Measurements from ENCODE around the gene PDCD1.

DNA sequence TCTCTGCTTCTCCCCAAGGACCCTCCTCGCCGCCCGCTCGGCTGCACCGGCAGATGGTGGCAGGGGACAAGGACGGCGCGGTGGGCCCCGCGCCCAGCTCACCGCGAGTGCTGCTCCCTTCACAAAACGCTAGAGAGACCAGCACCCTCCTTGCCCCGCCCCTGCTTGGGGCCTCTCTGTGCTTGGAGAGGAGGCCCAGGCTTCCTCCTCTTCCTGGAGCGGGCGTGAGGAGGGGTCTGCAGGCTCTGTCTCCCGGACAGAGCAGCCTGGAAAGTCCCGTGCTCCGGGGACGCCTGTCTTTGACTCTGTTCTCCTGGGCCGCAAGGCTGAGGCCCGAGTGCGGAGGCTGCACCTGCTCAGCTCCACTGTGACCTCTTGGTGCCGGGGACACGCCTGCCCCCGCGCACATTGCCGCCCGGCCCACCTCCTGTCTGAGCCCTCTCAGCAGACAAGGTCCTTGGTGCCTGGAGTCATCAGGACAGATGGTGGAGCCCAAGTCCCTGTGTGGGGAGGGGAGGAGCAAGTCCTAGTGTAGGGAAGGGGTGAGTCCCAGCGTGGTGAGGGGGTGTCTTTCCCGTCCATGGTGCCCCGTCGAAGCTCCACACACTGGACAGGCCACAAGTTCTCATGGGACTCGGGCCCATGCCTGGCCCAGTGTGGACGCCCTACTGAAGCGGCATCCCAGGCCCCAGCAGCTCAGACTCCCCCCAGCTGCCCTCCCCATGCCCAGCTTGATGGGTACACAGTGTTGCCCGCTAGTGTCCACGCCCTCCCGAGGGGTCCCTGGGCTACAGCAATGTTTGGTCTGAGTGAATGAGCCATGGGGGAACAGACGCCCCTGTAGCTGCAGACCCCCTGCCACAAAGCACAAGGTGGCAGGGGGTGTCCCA, 44.7 kb upstream of the PDCD1 start:
- TF ChIP-seq, protein P1, sequence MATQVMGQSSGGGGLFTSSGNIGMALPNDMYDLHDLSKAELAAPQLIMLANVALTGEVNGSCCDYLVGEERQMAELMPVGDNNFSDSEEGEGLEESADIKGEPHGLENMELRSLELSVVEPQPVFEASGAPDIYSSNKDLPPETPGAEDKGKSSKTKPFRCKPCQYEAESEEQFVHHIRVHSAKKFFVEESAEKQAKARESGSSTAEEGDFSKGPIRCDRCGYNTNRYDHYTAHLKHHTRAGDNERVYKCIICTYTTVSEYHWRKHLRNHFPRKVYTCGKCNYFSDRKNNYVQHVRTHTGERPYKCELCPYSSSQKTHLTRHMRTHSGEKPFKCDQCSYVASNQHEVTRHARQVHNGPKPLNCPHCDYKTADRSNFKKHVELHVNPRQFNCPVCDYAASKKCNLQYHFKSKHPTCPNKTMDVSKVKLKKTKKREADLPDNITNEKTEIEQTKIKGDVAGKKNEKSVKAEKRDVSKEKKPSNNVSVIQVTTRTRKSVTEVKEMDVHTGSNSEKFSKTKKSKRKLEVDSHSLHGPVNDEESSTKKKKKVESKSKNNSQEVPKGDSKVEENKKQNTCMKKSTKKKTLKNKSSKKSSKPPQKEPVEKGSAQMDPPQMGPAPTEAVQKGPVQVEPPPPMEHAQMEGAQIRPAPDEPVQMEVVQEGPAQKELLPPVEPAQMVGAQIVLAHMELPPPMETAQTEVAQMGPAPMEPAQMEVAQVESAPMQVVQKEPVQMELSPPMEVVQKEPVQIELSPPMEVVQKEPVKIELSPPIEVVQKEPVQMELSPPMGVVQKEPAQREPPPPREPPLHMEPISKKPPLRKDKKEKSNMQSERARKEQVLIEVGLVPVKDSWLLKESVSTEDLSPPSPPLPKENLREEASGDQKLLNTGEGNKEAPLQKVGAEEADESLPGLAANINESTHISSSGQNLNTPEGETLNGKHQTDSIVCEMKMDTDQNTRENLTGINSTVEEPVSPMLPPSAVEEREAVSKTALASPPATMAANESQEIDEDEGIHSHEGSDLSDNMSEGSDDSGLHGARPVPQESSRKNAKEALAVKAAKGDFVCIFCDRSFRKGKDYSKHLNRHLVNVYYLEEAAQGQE (IDR thresholded peaks at IDR 0.05; ENCODE audit: low read depth): no peak
- TF ChIP-seq RAD21 (IDR thresholded peaks at IDR 0.05; ENCODE audit: low read depth) (no peak), SP1 (IDR thresholded peaks at IDR 0.05; ENCODE audit: low read depth) (no peak), EZH2 (IDR thresholded peaks at IDR 0.05) (no peak), POLR2A (IDR thresholded peaks at IDR 0.05; ENCODE audit: borderline replicate concordance, extremely low read depth, insufficient read depth, insufficient read length) (no peak), POLR2AphosphoS5 (IDR thresholded peaks at IDR 0.05; ENCODE audit: low read depth, low read length) (no peak), EZH2phosphoT487 (IDR thresholded peaks at IDR 0.05; ENCODE audit: borderline replicate concordance) (no peak), SRF (IDR thresholded peaks at IDR 0.05; ENCODE audit: low read depth) (no peak), EGR1 (IDR thresholded peaks at IDR 0.05; ENCODE audit: low read depth) (no peak), ZFX (IDR thresholded peaks at IDR 0.05) (no peak), CEBPB (IDR thresholded peaks at IDR 0.05; ENCODE audit: low read depth) (no peak)
- TF ChIP-seq, protein P2, sequence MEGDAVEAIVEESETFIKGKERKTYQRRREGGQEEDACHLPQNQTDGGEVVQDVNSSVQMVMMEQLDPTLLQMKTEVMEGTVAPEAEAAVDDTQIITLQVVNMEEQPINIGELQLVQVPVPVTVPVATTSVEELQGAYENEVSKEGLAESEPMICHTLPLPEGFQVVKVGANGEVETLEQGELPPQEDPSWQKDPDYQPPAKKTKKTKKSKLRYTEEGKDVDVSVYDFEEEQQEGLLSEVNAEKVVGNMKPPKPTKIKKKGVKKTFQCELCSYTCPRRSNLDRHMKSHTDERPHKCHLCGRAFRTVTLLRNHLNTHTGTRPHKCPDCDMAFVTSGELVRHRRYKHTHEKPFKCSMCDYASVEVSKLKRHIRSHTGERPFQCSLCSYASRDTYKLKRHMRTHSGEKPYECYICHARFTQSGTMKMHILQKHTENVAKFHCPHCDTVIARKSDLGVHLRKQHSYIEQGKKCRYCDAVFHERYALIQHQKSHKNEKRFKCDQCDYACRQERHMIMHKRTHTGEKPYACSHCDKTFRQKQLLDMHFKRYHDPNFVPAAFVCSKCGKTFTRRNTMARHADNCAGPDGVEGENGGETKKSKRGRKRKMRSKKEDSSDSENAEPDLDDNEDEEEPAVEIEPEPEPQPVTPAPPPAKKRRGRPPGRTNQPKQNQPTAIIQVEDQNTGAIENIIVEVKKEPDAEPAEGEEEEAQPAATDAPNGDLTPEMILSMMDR (IDR thresholded peaks at IDR 0.05 in 2 of 3, conservative IDR thresholded peaks at IDR 0.05 in 1 of 3; ENCODE audit: borderline replicate concordance in 1 of 3, insufficient read depth in 1 of 3, low read depth in 2 of 3, low read length in 2 of 3): no peak
- TF ChIP-seq, protein P3, sequence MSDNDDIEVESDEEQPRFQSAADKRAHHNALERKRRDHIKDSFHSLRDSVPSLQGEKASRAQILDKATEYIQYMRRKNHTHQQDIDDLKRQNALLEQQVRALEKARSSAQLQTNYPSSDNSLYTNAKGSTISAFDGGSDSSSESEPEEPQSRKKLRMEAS (IDR thresholded peaks at IDR 0.05): no peak
- TF ChIP-seq, protein P4, sequence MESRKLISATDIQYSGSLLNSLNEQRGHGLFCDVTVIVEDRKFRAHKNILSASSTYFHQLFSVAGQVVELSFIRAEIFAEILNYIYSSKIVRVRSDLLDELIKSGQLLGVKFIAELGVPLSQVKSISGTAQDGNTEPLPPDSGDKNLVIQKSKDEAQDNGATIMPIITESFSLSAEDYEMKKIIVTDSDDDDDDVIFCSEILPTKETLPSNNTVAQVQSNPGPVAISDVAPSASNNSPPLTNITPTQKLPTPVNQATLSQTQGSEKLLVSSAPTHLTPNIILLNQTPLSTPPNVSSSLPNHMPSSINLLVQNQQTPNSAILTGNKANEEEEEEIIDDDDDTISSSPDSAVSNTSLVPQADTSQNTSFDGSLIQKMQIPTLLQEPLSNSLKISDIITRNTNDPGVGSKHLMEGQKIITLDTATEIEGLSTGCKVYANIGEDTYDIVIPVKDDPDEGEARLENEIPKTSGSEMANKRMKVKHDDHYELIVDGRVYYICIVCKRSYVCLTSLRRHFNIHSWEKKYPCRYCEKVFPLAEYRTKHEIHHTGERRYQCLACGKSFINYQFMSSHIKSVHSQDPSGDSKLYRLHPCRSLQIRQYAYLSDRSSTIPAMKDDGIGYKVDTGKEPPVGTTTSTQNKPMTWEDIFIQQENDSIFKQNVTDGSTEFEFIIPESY (IDR thresholded peaks at IDR 0.05; ENCODE audit: extremely low read depth, insufficient replicate concordance, low read length): no peak

Measured in HCT116 (cell line).